ENCODE data around the gene ZNF606. TPM values are rescaled to one million over a fixed set of nuclear protein-coding genes. Genes with fewer than 3 reads are reported as not detected.

Gene ZNF606
- total and polyA plus RNA-seq, 2 donors (not counting 3 experiments of a cell fraction or from before 2014, with no cell fraction given), result 4.6 to 10.8 TPM

DNA sequence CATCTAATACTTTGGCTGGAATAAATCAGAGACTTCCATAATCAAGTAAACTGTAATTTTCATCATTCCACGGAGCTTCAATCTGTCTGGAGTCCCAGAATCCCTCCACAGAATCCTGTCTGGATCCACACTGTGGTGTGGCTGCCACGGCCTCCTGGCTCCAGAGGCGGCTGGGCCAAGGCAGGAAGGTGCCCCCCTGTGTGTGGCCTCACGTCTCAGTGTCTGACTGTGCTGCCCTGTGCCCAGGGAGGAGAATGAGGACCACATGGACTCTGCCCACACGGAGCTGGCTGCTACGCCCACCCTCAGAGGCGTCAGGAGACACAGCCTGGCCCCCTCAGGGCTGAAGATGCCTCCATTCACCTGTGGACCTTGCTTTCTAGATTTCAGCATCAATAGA is 44.2 kb upstream of the ZNF606 start:
- no peak overlapping the region for H2AFZ ChIP-seq (ENCODE audit: low read depth, low read length)
- no peak overlapping the region for H3K9ac ChIP-seq (replicated peaks; ENCODE audit: extremely low read depth, insufficient read depth, low read length)
- no peaks in the 10 kb centered on the region for H3K9me1 ChIP-seq (replicated peaks; ENCODE audit: control insufficient read depth, extremely low read depth, insufficient read depth, low read length)
- ChIA-PET POLR2A (no interaction called here), CTCF (no interaction called here)
- H4K20me1 ChIP-seq (replicated peaks; ENCODE audit: control insufficient read depth, extremely low read depth, insufficient read depth, low read length), result no peaks in the 10 kb centered on the region
- BruUV-seq (replicated peaks), result no TSS peak
- FAIRE-seq, result no peak
- no peak for DNase-seq (ENCODE audit: low read depth, low spot score)
- no peaks in the 10 kb centered on the region for H3K79me2 ChIP-seq (ENCODE audit: control insufficient read depth, insufficient read depth, low read length)
- no peak overlapping the region for H3K4me2 ChIP-seq (ENCODE audit: insufficient read depth, low read length)
- no peaks in the 10 kb centered on the region for H3K36me3 ChIP-seq (ENCODE audit: control insufficient read depth in 2 of 2, extremely low read depth in 1 of 2, insufficient read depth in 2 of 2, low read length in 2 of 2)
- H3K9me3 ChIP-seq (replicated peaks; ENCODE audit: control insufficient read depth, insufficient read depth, low read length), result peaks cover 8% of the 10 kb centered on the region
- intact Hi-C loops (cut with micrococcal nuclease) (no loop called here), dilution Hi-C loops (cut with MboI; ENCODE audit: extremely low pct_ligation_motif_present, low sequenced_read_pairs) (no loop called here)
- no peaks in the 10 kb centered on the region for H3K4me1 ChIP-seq (ENCODE audit: control insufficient read depth, extremely low read depth, insufficient read depth, low read length)
- no peaks in the 10 kb centered on the region for H3K27me3 ChIP-seq (ENCODE audit: control insufficient read depth in 2 of 2, insufficient read depth in 2 of 2, low read length in 2 of 2)
- H3K27ac ChIP-seq (ENCODE audit: insufficient read depth, low read depth, low read length), result no peak overlapping the region
- TF ChIP-seq, protein P1, sequence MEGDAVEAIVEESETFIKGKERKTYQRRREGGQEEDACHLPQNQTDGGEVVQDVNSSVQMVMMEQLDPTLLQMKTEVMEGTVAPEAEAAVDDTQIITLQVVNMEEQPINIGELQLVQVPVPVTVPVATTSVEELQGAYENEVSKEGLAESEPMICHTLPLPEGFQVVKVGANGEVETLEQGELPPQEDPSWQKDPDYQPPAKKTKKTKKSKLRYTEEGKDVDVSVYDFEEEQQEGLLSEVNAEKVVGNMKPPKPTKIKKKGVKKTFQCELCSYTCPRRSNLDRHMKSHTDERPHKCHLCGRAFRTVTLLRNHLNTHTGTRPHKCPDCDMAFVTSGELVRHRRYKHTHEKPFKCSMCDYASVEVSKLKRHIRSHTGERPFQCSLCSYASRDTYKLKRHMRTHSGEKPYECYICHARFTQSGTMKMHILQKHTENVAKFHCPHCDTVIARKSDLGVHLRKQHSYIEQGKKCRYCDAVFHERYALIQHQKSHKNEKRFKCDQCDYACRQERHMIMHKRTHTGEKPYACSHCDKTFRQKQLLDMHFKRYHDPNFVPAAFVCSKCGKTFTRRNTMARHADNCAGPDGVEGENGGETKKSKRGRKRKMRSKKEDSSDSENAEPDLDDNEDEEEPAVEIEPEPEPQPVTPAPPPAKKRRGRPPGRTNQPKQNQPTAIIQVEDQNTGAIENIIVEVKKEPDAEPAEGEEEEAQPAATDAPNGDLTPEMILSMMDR (IDR thresholded peaks at IDR 0.05; ENCODE audit: extremely low read depth in 1 of 2, insufficient read depth in 1 of 2, low read depth in 1 of 2, low read length in 2 of 2), result no peak
- TF ChIP-seq POLR2A (IDR thresholded peaks at IDR 0.05; ENCODE audit: low read depth, low read length) (no peak), FOS (IDR thresholded peaks at IDR 0.05; ENCODE audit: borderline replicate concordance, insufficient read depth, low read length) (no peak), MYC (IDR thresholded peaks at IDR 0.05; ENCODE audit: low read depth, low read length) (no peak), EZH2 (IDR thresholded peaks at IDR 0.05; ENCODE audit: borderline replicate concordance, low read depth, low read length, severe bottlenecking) (no peak), JUN (IDR thresholded peaks at IDR 0.05; ENCODE audit: borderline replicate concordance, insufficient read depth, insufficient read length, low read depth) (no peak), GATA2 (IDR thresholded peaks at IDR 0.05; ENCODE audit: insufficient read depth, insufficient read length, low read depth, low read length) (no peak)
- TF ChIP-seq, protein P2, sequence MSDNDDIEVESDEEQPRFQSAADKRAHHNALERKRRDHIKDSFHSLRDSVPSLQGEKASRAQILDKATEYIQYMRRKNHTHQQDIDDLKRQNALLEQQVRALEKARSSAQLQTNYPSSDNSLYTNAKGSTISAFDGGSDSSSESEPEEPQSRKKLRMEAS (IDR thresholded peaks at IDR 0.05; ENCODE audit: insufficient read depth, insufficient read length), result no peak
- H3K4me3 ChIP-seq (replicated peaks in 1 of 3; ENCODE audit: insufficient read depth in 1 of 3, low read depth in 1 of 3, low read length in 3 of 3), result no peak overlapping the region
